GM12878 (cell line): ENCODE measurements around the gene TTLL4. TPM values are rescaled to one million over a fixed set of nuclear protein-coding genes. Genes with fewer than 3 reads are reported as not detected.

Source experiments
- ATAC-seq: fragments of 200-7000 bp; cut with Tn5 transposase; 3 replicates; pipeline ENCODE4 v1.9.1; 2020; ENCODE audit warnings: mild to moderate bottlenecking, moderate library complexity
- BruUV-seq: library from RNA; stranded (reverse); fragments of 400-500 nt; replicated peaks from 2 replicates; lab custom pipeline; 2021; lab: Mats Ljungman, UMichigan
- CTCF ChIA-PET: fragments of 300-600 bp; sonication (Branson Sonifier 250); formaldehyde crosslinking; extraction: SDS; loops from one replicate; lab custom pipeline; 2021; ENCODE audit warnings: inconsistent platforms; lab: Yijun Ruan, JAX
- POLR2A ChIA-PET: fragments of 350-600 bp; formaldehyde crosslinking; extraction: SDS; loops from one replicate; lab custom pipeline; 2021; ENCODE audit warnings: inconsistent platforms; lab: Charles Lee
- RAD21 ChIA-PET: fragments of 300-600 bp; sonication (Branson Sonifier 250); formaldehyde crosslinking; loops from one replicate; lab custom pipeline; 2023; ENCODE audit warnings: antibody characterized with exemption; ENCODE audit not compliant: unreplicated experiment; lab: Charles Lee
- SMC1A ChIA-PET: fragments of 300-600 bp; sonication (Branson Sonifier 250); formaldehyde crosslinking; loops from one replicate; lab custom pipeline; 2023; ENCODE audit not compliant: unreplicated experiment, uncharacterized antibody; lab: Charles Lee
- DNase-seq: peaks from one replicate; pipeline ENCODE4 v3.0.0-alpha.2; 2011; ENCODE audit warnings: low read depth, low spot score
- FAIRE-seq: peaks from 3 replicates; lab custom pipeline; 2011; peaks lifted over from hg19 to GRCh38; lab: Jason Lieb, UNC
- H2AFZ ChIP-seq: 2 replicates; pipeline ENCODE4 v1.6.0; 2011; ENCODE audit warnings: low read depth, low read length, control low read depth; ENCODE audit not compliant: control insufficient read depth
- H3K27ac ChIP-seq: 2 replicates; pipeline ENCODE4 v1.5.1; 2011; ENCODE audit warnings: control low read depth; ENCODE audit not compliant: control insufficient read depth, insufficient read depth
- H3K27me3 ChIP-seq, 2 experiments: replicated peaks in 1 of 2; 2 replicates each; pipeline versions ENCODE4 v1.6.0 to v1.6.1; 2011; ENCODE audit warnings: low read length in 1 of 2; ENCODE audit not compliant: control insufficient read depth in 2 of 2, insufficient read depth in 2 of 2
- H3K36me3 ChIP-seq, 2 experiments: 2 replicates each; pipeline ENCODE4 v1.5.1; 2011; ENCODE audit warnings: low read length in 1 of 2; ENCODE audit not compliant: control insufficient read depth in 2 of 2, insufficient read depth in 2 of 2
- H3K4me1 ChIP-seq: 2 replicates; pipeline ENCODE4 v1.6.1; 2011; ENCODE audit warnings: mild to moderate bottlenecking, low read length, moderate library complexity, mixed read lengths; ENCODE audit not compliant: control insufficient read depth, insufficient read depth
- H3K4me2 ChIP-seq: 2 replicates; pipeline ENCODE4 v1.6.0; 2011; ENCODE audit warnings: control low read depth; ENCODE audit not compliant: control insufficient read depth, insufficient read depth
- H3K4me3 ChIP-seq: fragments of 200-600 bp; sonication (generic); 2 replicates; pipeline ENCODE4 v1.5.1; 2016
- H3K79me2 ChIP-seq: 2 replicates; pipeline ENCODE4 v1.6.0; 2011; ENCODE audit warnings: low read length; ENCODE audit not compliant: control insufficient read depth, insufficient read depth
- H3K9ac ChIP-seq: 2 replicates; pipeline ENCODE4 v1.8.0; 2011; ENCODE audit warnings: low read length, control low read depth, mixed read lengths; ENCODE audit not compliant: control insufficient read depth, insufficient read depth
- H3K9me3 ChIP-seq: replicated peaks from 3 replicates; pipeline ENCODE4 v1.5.1; 2011; ENCODE audit warnings: mild to moderate bottlenecking, low read length; ENCODE audit not compliant: control insufficient read depth, insufficient read depth
- H4K20me1 ChIP-seq: 2 replicates; pipeline ENCODE4 v1.6.0; 2011; ENCODE audit not compliant: control insufficient read depth, insufficient read depth
- BCLAF1 ChIP-seq: fragments of 450-650 bp; IDR thresholded peaks from 2 replicates; pipeline ENCODE4 v1.6.1; 2017; ENCODE audit warnings: antibody characterized with exemption, mild to moderate bottlenecking, moderate library complexity
- IKZF2 ChIP-seq, 2 experiments: fragments of 450-650 bp; IDR thresholded peaks; 2 replicates each; pipeline ENCODE4 v1.6.1; 2017; ENCODE audit warnings: mild to moderate bottlenecking in 2 of 2, moderate library complexity in 2 of 2
- LARP7 ChIP-seq: fragments of 450-650 bp; IDR thresholded peaks from 2 replicates; pipeline ENCODE4 v1.6.1; 2017; ENCODE audit warnings: mild to moderate bottlenecking
- WGBS: methylation state at CpG from one replicate; pipeline ENCODE4 v1.1.6; 2016; ENCODE audit warnings: low lambda C conversion rate; ENCODE audit not compliant: insufficient replicate concordance, insufficient coverage; ENCODE audit errors: missing lambda C conversion rate; 5-methylcytosine and 5-hydroxymethylcytosine counted together
- in situ Hi-C: fragments of 300-500 bp; cut with MboI; formaldehyde crosslinking; loops from 9 replicates; pipeline ENCODE4 v1.14.3; 2018; ENCODE audit warnings: mixed read lengths
- intact Hi-C: fragments of 100-400 bp; cut with micrococcal nuclease; formaldehyde crosslinking; loops from one replicate; pipeline ENCODE4 v1.14.2; 2022; ENCODE audit not compliant: unreplicated experiment
- polyA plus RNA-seq, 11 experiments: library from polyadenylated mRNA; depleted of rRNA in 4 of 11; unstranded in 6 of 11; stranded (reverse) in 5 of 11; fragments of >200 nt; fragmentation: Nextera tagmentation in 4 of 11; fragmentation: Illumina TruSeq in 1 of 11; extraction: Ambion mirVana in 4 of 11; extraction: Trizol in 1 of 11; gene quantifications; 1 replicate in 1 of 11; 2 replicates in 10 of 11; pipeline versions ENCODE4 v1.2.1 to v1.2.3, GENCODE V29; 2011 to 2016; ENCODE audit warnings: inconsistent platforms in 2 of 11, missing spikeins in 2 of 11, low read depth in 1 of 11
- total RNA-seq, 4 experiments: library from RNA; depleted of rRNA in 3 of 4; stranded (reverse); fragments of >200 nt in 3 of 4; fragmentation: Illumina TruSeq in 1 of 4; extraction: Trizol in 1 of 4; gene quantifications; 2 replicates each; pipeline versions ENCODE4 v1.2.1 to v1.2.3, GENCODE V29; 2013 to 2021

The TTLL4 gene
- total and polyA plus RNA-seq, 10 of the 15 experiments (the other 5 are each of a cell fraction or from before 2014, with no cell fraction given), result 16.6 to 63.1 (median 32.9) TPM

- no peak for TF ChIP-seq BCLAF1
These were observed 66.8 kb downstream of the TTLL4 start (continued) for GRCh38 chr2:218777276-218777990.

- in situ Hi-C loops (no loop called here), intact Hi-C loops (no loop called here)
- H2AFZ ChIP-seq, result no peak overlapping the region
- ChIA-PET SMC1A (no interaction called here), RAD21 (no interaction called here), POLR2A (no interaction called here), CTCF (no interaction called here)
- no TSS peak for BruUV-seq
- H3K4me3 ChIP-seq, result no peak overlapping the region
- FAIRE-seq (no peak), ATAC-seq (peak; percentile 45), DNase-seq (no peak)
- no peaks in the 10 kb centered on the region for H4K20me1 ChIP-seq
- H3K4me2 ChIP-seq, result no peak overlapping the region
- H3K27ac ChIP-seq, result no peak overlapping the region
- H3K4me1 ChIP-seq, result no peaks in the 10 kb centered on the region
- TF ChIP-seq LARP7 (no peak), IKZF2 (IDR thresholded peaks at IDR 0.05) (peak in 1 of 2 experiments; percentile 25; a peak in 1 of 4 replicates)
- H3K79me2 ChIP-seq, result no peaks in the 10 kb centered on the region
- no peaks in the 10 kb centered on the region for H3K36me3 ChIP-seq
- no peaks in the 10 kb centered on the region; the same call in 2 of the 3 replicates for H3K9me3 ChIP-seq
- H3K9ac ChIP-seq, result no peak overlapping the region
- 62% methylated on average over 2 of the region's 2 CpGs for WGBS
- H3K27me3 ChIP-seq, result peaks cover 5 to 8% of the 10 kb centered on the region in 2 experiments; a peak in 3 of 4 replicates
These were observed 69.4 kb downstream of the TTLL4 start for GRCh38 chr2:218780046-218780445.
